ENCODE results near the gene TBX2. TPM values are rescaled to one million over a fixed set of nuclear protein-coding genes. Genes with fewer than 3 reads are reported as not detected.

TBX2 gene
- total and polyA plus RNA-seq, 10 of the 15 experiments (the other 5 are each of a cell fraction or from before 2014, with no cell fraction given), result 0.13 TPM; not detected in 9

DNA sequence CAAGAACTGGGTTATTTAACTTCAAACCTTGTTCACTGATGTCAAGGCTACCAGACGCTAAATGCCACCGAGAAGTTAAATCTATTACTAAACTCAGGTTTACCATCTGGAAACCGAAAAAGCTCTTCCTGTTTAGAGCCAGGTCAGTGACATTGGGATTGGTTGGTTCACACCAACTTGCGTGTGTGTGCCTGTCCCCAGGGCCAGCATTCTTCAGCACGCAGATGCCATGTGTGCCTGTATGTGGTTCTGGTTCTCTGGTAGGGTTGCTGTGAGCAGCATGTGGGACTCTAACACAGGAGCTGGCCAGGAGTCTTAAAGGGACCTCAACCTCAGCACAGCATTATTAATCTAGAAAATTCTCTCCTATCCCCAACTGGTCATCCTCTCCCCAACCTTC is 18.1 kb upstream of the TBX2 start:
- Histone ChIP-seq H2AFZ (ENCODE audit: control insufficient read depth, low read depth, low read length) (no peak overlapping the region), H3K4me2 (ENCODE audit: control insufficient read depth, insufficient read depth) (no peak overlapping the region), H3K79me2 (ENCODE audit: control insufficient read depth, insufficient read depth, low read length) (no peaks in the 10 kb centered on the region), H3K9ac (ENCODE audit: control insufficient read depth, insufficient read depth, low read length) (no peak overlapping the region), H3K9me3 (replicated peaks; ENCODE audit: control insufficient read depth, insufficient read depth, low read length) (no peaks in the 10 kb centered on the region), H4K20me1 (ENCODE audit: control insufficient read depth, insufficient read depth) (no peaks in the 10 kb centered on the region), H3K27ac (ENCODE audit: control insufficient read depth, insufficient read depth) (no peak overlapping the region), H3K36me3 (ENCODE audit: control insufficient read depth in 2 of 2, insufficient read depth in 2 of 2, low read length in 1 of 2) (no peaks in the 10 kb centered on the region), H3K4me1 (ENCODE audit: control insufficient read depth, insufficient read depth, low read length) (no peaks in the 10 kb centered on the region), H3K27me3 (replicated peaks in 1 of 2; ENCODE audit: control insufficient read depth in 2 of 2, insufficient read depth in 2 of 2, low read length in 1 of 2) (no peaks in the 10 kb centered on the region), H3K4me3 (no peak overlapping the region)
- FAIRE-seq (no peak), ATAC-seq (no peak), DNase-seq (ENCODE audit: low read depth, low spot score) (no peak)
- no TSS peak for BruUV-seq (replicated peaks)
- RAD21 ChIA-PET (ENCODE audit: unreplicated experiment), result no interaction called here
- 0 out of 4 replicates have a peak, but pooled peaks of 1 of the 2 experiments have one; percentile 29 for TF ChIP-seq ETV6 (conservative IDR thresholded peaks at IDR 0.05 in 1 of 2, IDR thresholded peaks at IDR 0.05 in 1 of 2; ENCODE audit: borderline replicate concordance in 1 of 2, low read depth in 1 of 2)
- no peak for TF ChIP-seq ESRRA (IDR thresholded peaks at IDR 0.05; ENCODE audit: low read length)
- CTCF ChIA-PET, result no interaction called here
- SMC1A ChIA-PET (ENCODE audit: uncharacterized antibody, unreplicated experiment), result no interaction called here
- POLR2A ChIA-PET, result no interaction called here
- intact Hi-C loops (cut with micrococcal nuclease; ENCODE audit: unreplicated experiment), result no loop called here
- WGBS (ENCODE audit: insufficient coverage, insufficient replicate concordance, low lambda C conversion rate, missing lambda C conversion rate), result 80% methylated on average over 5 of the region's 5 CpGs
- in situ Hi-C loops (cut with MboI), result no loop called here

DNA sequence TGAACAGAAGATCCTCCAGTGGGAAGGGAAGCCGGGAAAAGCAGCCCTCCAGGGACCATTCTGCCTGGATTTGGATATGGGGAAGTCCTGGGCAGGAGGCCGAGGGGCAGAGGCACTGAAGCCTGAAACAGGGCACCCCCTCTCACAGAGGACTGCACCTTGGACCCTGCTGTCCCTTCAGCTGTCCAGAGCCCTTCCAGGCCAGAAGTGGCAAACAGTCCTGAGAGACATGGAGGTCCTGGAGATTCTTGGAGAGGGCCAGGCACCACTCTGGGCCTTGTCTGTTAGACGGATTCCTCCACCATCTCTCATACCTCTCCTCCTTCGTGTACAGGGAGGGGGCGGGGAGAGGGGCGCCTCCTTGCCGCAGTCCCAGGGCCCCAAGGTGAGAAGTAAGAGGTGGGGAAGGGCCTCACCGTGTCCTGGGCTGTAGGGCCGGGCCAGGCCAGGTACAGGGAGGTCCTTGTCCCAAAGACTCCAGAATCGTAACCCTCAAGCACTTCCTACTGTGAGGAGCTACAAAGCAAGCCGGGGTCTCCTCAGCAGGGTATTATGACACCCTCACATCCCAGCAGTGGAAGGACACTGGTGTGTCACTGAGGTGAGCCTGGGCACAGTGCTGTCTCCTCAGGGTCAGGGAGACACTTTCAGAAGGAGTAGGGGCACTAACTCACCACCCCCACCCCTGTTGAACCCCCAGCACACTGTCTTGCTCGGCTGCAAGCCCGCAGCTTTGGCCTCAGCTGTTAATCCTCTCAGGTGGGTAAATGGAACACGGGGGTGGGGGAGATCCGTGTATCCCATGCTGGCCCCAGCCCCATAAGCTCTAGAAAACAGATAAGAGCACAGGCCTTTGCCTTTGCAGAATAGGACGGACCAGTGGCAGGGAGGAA is 16.6 kb upstream of the TBX2 start:
- SMC1A ChIA-PET (ENCODE audit: uncharacterized antibody, unreplicated experiment), result no interaction called here
- POLR2A ChIA-PET, result no interaction called here
- RAD21 ChIA-PET (ENCODE audit: unreplicated experiment), result no interaction called here
- Histone ChIP-seq H4K20me1 (ENCODE audit: control insufficient read depth, insufficient read depth) (no peaks in the 10 kb centered on the region), H3K4me1 (ENCODE audit: control insufficient read depth, insufficient read depth, low read length) (no peaks in the 10 kb centered on the region), H3K79me2 (ENCODE audit: control insufficient read depth, insufficient read depth, low read length) (no peaks in the 10 kb centered on the region), H3K4me3 (no peak overlapping the region), H3K36me3 (ENCODE audit: control insufficient read depth in 2 of 2, insufficient read depth in 2 of 2, low read length in 1 of 2) (no peaks in the 10 kb centered on the region), H2AFZ (ENCODE audit: control insufficient read depth, low read depth, low read length) (no peak overlapping the region), H3K9ac (ENCODE audit: control insufficient read depth, insufficient read depth, low read length) (no peak overlapping the region), H3K9me3 (replicated peaks; ENCODE audit: control insufficient read depth, insufficient read depth, low read length) (no peaks in the 10 kb centered on the region), H3K27me3 (replicated peaks in 1 of 2; ENCODE audit: control insufficient read depth in 2 of 2, insufficient read depth in 2 of 2, low read length in 1 of 2) (no peaks in the 10 kb centered on the region), H3K4me2 (ENCODE audit: control insufficient read depth, insufficient read depth) (no peak overlapping the region), H3K27ac (ENCODE audit: control insufficient read depth, insufficient read depth) (no peak overlapping the region)
- in situ Hi-C loops (cut with MboI) (no loop called here), intact Hi-C loops (cut with micrococcal nuclease; ENCODE audit: unreplicated experiment) (no loop called here)
- no peak for TF ChIP-seq STAT1 (conservative IDR thresholded peaks at IDR 0.05)
- ATAC-seq (no peak), DNase-seq (ENCODE audit: low read depth, low spot score) (no peak), FAIRE-seq (no peak)
- no TSS peak for BruUV-seq (replicated peaks)
- CTCF ChIA-PET, result no interaction called here
- WGBS (ENCODE audit: insufficient coverage, insufficient replicate concordance, low lambda C conversion rate, missing lambda C conversion rate), result 28% methylated on average over 13 of the region's 16 CpGs
